IPS-18a (cell line): Measurements from ENCODE around the gene KDM3A.
A peak's percentile ranks its signal among the peaks of the same experiment; 100 is the strongest.

Experiments used
- H3K27ac ChIP-seq: one replicate; pipeline ENCODE4 v1.5.1; 2013; ENCODE audit warnings: low read length
- H3K27me3 ChIP-seq: one replicate; pipeline ENCODE4 v1.6.1; 2013; ENCODE audit warnings: mild to moderate bottlenecking, low read length; ENCODE audit not compliant: control insufficient read depth, insufficient read depth
- H3K36me3 ChIP-seq: one replicate; pipeline ENCODE4 v1.6.1; 2013; ENCODE audit warnings: low read depth, low read length; ENCODE audit not compliant: control insufficient read depth
- H3K4me1 ChIP-seq: one replicate; pipeline ENCODE4 v1.6.1; 2013; ENCODE audit warnings: low read depth, low read length; ENCODE audit not compliant: control insufficient read depth
- H3K4me3 ChIP-seq: one replicate; pipeline ENCODE4 v1.5.1; 2013; ENCODE audit warnings: low read length
- H3K9ac ChIP-seq: one replicate; pipeline ENCODE4 v1.6.1; 2013; ENCODE audit warnings: mild to moderate bottlenecking, low read length, moderate library complexity
- H3K9me3 ChIP-seq: one replicate; pipeline ENCODE4 v1.6.1; 2013; ENCODE audit warnings: low read depth, low read length; ENCODE audit not compliant: control insufficient read depth

Gene KDM3A, protein sequence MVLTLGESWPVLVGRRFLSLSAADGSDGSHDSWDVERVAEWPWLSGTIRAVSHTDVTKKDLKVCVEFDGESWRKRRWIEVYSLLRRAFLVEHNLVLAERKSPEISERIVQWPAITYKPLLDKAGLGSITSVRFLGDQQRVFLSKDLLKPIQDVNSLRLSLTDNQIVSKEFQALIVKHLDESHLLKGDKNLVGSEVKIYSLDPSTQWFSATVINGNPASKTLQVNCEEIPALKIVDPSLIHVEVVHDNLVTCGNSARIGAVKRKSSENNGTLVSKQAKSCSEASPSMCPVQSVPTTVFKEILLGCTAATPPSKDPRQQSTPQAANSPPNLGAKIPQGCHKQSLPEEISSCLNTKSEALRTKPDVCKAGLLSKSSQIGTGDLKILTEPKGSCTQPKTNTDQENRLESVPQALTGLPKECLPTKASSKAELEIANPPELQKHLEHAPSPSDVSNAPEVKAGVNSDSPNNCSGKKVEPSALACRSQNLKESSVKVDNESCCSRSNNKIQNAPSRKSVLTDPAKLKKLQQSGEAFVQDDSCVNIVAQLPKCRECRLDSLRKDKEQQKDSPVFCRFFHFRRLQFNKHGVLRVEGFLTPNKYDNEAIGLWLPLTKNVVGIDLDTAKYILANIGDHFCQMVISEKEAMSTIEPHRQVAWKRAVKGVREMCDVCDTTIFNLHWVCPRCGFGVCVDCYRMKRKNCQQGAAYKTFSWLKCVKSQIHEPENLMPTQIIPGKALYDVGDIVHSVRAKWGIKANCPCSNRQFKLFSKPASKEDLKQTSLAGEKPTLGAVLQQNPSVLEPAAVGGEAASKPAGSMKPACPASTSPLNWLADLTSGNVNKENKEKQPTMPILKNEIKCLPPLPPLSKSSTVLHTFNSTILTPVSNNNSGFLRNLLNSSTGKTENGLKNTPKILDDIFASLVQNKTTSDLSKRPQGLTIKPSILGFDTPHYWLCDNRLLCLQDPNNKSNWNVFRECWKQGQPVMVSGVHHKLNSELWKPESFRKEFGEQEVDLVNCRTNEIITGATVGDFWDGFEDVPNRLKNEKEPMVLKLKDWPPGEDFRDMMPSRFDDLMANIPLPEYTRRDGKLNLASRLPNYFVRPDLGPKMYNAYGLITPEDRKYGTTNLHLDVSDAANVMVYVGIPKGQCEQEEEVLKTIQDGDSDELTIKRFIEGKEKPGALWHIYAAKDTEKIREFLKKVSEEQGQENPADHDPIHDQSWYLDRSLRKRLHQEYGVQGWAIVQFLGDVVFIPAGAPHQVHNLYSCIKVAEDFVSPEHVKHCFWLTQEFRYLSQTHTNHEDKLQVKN (N-terminal part only)

DNA sequence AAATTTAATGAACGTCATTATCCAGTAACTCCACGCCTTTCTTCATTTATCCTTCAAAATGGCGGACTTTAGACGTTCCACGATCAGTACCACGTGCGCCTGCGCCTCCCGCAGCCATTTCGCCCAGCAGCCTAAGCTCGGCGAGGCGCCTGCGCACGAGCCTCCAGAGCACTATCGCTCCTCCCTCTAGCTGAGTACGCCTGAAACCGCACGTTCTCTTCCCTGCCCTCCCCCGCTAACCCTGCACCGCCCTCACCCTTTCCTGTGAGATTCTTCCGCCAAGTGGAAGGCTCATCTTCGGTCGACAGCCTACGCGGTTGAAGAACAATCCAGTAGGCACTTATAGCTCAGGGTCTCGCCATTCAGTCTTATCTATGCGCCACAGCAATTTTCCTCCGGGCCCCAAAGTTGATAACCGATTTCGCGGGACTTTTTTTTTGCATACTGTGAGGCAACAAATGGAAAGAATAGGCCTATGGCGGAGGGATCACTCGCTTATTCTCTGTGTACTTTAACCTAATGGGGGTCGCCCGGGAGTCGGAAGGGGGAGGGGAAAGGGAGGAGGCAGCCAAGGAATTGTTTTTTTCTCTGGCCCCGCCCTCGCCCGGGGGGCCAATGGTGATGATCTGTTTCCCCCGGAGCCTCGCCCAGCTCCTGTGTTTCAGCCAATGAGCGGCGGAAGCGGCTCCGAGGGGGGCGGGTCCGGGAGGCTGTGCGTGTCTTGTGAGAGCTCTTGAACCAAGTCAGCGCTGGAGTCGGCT is at the start of gene KDM3A:
KDM3A (plus strand) TSS at position 741 of the 761 bp plus-strand sequence. CDS start 677 bp downstream, outside the sequence.
- peaks cover 11% of the 10 kb centered on the region for H3K4me1 ChIP-seq
- peak within 1 kb of the TSS; percentile 72 for H3K4me3 ChIP-seq
- H3K9me3 ChIP-seq: peaks cover 21% of the 10 kb centered on the region
- H3K9ac ChIP-seq: peak within 1 kb of the TSS; percentile 71
- no peaks in the 10 kb centered on the region for H3K36me3 ChIP-seq
- no peaks in the 10 kb centered on the region for H3K27me3 ChIP-seq
- peak within 1 kb of the TSS; percentile 99 for H3K27ac ChIP-seq

DNA sequence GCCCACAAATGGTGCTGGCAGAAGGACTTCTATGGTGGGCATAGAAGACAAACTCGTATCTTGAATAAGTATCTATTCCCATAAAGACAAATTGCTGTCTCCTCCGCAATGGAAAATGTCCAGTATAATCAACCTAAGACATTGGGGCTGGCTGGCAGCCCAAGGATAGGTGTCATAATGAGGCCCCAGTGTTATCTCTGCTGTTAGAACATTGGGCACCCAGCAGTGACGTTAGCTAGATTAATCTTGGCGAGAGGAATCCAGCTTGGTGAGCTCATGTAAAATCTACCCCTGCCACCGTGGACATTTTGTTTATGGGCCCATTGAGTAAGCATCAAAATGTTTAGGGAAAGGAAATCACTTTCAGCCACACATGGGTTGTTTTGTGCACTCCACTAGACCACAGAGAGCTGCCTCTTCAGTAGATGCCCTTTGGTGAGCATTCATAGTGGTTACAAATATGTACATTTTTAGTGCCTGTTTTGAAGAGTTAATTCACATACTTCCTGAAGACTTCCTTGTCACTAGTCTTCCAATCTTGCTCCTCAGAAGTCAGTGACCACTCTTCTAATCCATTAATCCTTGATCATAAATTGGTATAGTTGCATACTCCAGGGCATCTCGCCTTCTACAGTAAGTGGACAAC is 48.2 kb upstream of the KDM3A start:
- Histone ChIP-seq H3K4me1 (no peaks in the 10 kb centered on the region), H3K27me3 (no peaks in the 10 kb centered on the region), H3K27ac (no peak overlapping the region), H3K4me3 (no peak overlapping the region), H3K9ac (no peak overlapping the region), H3K36me3 (no peaks in the 10 kb centered on the region), H3K9me3 (no peaks in the 10 kb centered on the region)

DNA sequence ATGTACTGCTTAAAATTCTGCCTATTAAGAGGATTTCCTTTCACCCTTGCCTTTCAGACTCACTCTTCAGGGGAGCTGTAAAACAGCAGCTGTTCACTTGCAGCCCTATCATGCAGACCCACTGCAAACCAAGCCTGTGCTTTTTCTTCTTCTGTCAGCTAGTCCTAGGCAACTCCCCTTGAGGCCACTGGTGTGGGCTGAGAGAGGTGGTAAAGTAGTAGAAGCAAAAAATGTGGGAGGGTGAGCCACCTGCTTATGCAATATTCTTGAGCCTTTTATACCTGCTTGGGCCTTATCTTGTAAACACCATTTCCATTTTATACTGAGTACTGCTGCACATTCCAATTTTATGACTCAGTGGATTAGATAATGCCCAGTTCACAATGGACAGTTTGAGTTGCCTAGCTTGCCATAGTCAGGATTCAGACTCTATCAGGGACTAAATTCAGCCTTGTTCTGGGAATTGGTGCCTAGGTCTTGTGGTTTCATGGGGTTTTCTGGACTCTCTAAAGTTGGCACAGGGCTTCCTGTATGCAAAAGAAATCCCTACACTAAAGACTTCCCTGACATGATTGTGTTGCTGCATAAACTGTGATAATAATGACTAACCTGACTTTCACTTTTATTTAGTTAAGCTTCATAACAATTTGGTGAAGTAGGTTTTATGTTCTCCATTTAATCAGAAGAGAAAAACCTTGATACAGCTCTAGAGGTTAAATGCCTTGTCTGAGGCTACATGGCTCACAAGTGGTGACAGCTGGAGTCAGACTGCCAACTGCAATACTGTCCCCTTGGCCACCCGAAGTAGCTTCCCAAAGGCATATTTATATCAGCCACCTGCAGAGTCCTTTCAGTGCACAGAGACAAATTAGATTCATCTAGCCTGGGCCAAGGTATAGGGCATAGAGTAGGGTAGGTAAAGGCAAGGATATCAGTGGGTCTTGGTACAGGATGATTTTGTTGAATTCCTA is 47.4 kb upstream of the KDM3A start:
- H3K4me3 ChIP-seq: no peak overlapping the region
- H3K27me3 ChIP-seq: no peaks in the 10 kb centered on the region
- no peaks in the 10 kb centered on the region for H3K36me3 ChIP-seq
- no peaks in the 10 kb centered on the region for H3K9me3 ChIP-seq
- no peaks in the 10 kb centered on the region for H3K4me1 ChIP-seq
- H3K27ac ChIP-seq: no peak overlapping the region
- H3K9ac ChIP-seq: no peak overlapping the region

DNA sequence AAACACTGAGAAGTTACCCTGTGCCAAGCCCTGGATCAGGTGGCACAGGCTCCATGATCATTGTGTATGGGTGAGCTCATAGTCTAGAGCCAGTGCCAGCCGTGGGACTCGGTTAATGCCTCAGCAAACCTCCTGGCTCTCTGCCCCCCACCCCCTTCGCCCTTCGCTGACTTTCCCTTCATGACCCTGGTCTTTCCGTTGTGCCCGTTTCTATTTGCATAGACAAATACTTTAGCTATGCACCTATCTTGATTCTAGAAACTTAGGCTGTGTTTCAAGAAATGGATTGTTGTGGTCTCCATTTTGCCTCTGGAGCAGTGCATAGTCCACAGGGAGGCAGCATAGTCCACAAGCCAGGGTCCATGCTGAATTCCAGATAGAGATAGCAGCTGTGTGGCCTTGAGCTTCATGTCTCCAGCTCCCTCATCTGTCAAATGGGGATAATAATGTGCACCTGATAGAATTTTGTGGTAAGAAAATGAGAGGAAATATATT is 44.8 kb upstream of the KDM3A start:
- Histone ChIP-seq H3K9me3 (no peaks in the 10 kb centered on the region), H3K9ac (no peak overlapping the region), H3K36me3 (no peaks in the 10 kb centered on the region), H3K4me3 (no peak overlapping the region), H3K27ac (no peak overlapping the region), H3K27me3 (no peaks in the 10 kb centered on the region), H3K4me1 (no peaks in the 10 kb centered on the region)

DNA sequence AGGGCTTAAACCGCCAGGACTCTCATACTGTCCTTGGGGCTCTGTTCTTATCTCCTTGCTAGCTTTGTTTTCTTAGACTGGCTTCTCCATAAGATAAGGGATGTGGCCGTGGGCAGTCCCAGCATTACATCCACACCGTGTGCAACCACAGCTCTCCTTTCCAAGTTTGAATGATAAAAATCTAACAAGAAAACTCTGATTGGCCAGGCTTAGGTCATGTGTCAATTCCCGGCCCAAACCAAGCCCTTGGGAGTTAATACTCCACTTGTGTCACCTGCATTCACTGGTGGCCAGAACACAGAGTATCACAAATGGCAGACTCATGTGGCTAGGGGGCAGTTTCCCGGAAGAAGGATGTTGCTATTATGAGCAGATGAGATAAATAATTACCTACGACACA is 43.2 kb upstream of the KDM3A start:
- Histone ChIP-seq H3K9ac (no peak overlapping the region), H3K9me3 (no peaks in the 10 kb centered on the region), H3K27ac (no peak overlapping the region), H3K36me3 (no peaks in the 10 kb centered on the region), H3K4me1 (no peaks in the 10 kb centered on the region), H3K4me3 (no peak overlapping the region), H3K27me3 (no peaks in the 10 kb centered on the region)

DNA sequence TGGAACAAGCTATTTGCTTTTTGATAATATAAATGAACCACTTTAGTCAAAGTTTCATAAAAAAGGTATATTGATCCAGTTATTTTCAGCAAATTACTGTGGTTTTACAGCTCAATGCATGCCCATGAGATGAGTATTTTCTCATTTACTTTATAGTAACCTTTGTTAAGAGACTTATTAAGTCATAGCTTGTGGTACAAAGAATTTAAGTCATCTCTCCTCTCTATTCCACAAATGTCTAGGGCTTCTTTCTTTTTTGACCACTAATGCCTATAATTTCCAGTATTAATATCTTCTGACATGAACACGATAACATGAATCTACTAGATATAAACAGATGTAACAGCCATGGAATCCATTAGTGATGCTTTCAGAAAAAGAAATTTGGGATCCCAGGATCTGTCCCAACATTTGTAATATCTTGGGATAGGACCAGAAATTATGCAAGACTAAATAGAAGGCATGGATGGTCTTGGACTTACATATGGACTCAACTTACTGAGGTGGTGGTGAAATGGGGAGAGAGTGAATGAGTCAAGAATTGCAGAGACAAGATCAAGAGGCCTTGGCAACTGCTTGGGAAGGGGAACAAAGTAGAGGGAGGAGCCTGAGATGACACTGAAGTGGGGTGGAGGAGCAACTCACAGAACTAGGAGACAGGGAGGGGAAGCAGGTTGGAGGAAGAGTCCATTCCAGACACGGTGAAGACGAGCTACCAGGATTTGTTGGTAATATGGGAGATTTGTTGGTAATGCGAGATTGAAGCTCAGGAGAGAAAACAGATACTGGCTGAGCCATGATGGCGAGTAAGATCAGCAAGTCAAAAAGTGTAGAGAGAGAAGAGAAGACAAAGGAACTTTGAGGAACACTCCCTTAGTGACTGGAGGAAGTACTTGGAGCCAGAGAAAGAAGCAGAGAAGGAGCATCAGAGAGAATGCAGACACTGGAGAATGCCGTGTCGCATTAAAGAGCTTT is 42.4 kb upstream of the KDM3A start:
- H3K9ac ChIP-seq: no peak overlapping the region
- no peak overlapping the region for H3K4me3 ChIP-seq
- H3K27ac ChIP-seq: no peak overlapping the region
- no peaks in the 10 kb centered on the region for H3K36me3 ChIP-seq
- H3K4me1 ChIP-seq: no peaks in the 10 kb centered on the region
- no peaks in the 10 kb centered on the region for H3K9me3 ChIP-seq
- no peaks in the 10 kb centered on the region for H3K27me3 ChIP-seq

DNA sequence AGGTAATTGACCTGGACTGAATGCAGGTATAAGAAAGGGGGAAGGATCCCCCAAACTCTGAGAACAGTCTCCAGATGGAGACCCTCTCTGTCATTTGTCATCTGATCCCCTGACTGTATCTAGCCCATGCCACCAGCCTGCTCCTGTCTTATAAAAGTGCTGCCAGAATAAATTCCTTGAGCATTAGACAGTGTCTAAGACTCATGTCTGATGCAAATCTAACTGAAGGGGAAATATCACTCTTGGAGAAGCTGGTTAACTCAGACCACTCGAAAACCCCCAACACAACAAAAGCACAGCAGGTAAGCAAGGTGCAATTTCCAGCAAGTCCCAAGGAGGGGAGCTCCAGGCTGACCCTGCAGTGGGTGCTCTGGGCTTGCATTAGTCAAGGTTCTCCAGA is 40.9 kb upstream of the KDM3A start:
- H3K36me3 ChIP-seq: no peaks in the 10 kb centered on the region
- H3K9me3 ChIP-seq: no peaks in the 10 kb centered on the region
- no peak overlapping the region for H3K27ac ChIP-seq
- no peak overlapping the region for H3K4me3 ChIP-seq
- H3K27me3 ChIP-seq: no peaks in the 10 kb centered on the region
- no peak overlapping the region for H3K9ac ChIP-seq
- H3K4me1 ChIP-seq: no peaks in the 10 kb centered on the region

DNA sequence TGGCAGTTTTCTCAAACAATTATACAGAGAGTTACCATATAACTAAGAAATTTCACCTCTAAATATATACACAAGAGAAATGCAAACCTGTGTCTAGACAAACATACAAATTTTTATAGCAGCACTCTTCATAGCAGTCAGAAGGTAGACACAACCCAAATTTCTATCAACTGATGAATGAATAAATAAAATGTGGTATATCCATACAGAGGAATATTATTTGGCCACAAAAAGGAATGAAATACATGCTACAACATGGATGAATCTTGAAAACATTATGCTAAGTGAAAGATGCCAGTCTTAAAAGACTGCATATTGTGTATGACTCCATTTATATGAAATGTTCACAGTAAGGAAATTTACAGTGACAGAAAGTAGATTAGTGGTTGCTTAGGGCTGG is 30.6 kb upstream of the KDM3A start:
- Histone ChIP-seq H3K4me1 (no peaks in the 10 kb centered on the region), H3K36me3 (no peaks in the 10 kb centered on the region), H3K27me3 (no peaks in the 10 kb centered on the region), H3K27ac (no peak overlapping the region), H3K9ac (no peak overlapping the region), H3K4me3 (no peak overlapping the region), H3K9me3 (peaks cover 4% of the 10 kb centered on the region)

DNA sequence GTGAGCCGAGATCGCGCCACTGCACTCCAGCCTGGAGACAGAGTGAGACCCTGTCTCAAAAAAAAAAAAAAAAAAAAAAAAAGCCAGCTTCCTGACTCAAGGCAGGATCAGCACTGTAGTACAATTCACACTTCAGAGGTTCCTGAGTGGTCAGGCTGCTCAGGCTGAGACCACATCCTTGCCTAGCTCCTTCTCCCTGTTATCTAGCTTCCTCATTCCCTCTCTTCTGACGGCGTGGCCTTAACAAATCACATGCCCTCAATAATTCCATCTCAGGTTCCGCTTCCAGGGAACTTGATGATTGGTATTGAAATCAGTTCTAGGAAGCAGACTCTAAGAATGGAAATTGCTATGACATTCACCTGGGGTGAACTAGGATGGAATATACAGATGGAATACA is 29.8 kb upstream of the KDM3A start:
- Histone ChIP-seq H3K27ac (no peak overlapping the region), H3K36me3 (no peaks in the 10 kb centered on the region), H3K9ac (no peak overlapping the region), H3K27me3 (no peaks in the 10 kb centered on the region), H3K9me3 (peaks cover 4% of the 10 kb centered on the region), H3K4me1 (no peaks in the 10 kb centered on the region), H3K4me3 (no peak overlapping the region)
